Neutrophil (primary cell): ENCODE measurements around the gene HRAS.

ENCODE experiments used
- H3K27ac ChIP-seq: fragments of 200-600 bp; sonication (generic); 2 replicates; pipeline ENCODE4 v1.5.1; 2016; ENCODE audit warnings: mild to moderate bottlenecking, moderate library complexity
- H3K27me3 ChIP-seq: fragments of 200-600 bp; sonication (generic); 2 replicates; pipeline ENCODE4 v1.6.0; 2016; ENCODE audit warnings: mild to moderate bottlenecking
- H3K36me3 ChIP-seq: fragments of 200-600 bp; sonication (generic); 2 replicates; pipeline ENCODE4 v1.5.1; 2017
- H3K4me1 ChIP-seq, 2 experiments: fragments of 200-600 bp in 1 of 2; sonication (generic) in 1 of 2; 1 replicate in 1 of 2; 2 replicates in 1 of 2; pipeline versions ENCODE4 v1.5.1 to v1.6.1; 2013 to 2016; ENCODE audit warnings: low read depth in 1 of 2, low read length in 1 of 2, mild to moderate bottlenecking in 1 of 2, moderate library complexity in 1 of 2; ENCODE audit not compliant: control insufficient read depth in 1 of 2, insufficient read depth in 1 of 2
- H3K4me3 ChIP-seq, 2 experiments: fragments of 200-600 bp in 1 of 2; sonication (generic) in 1 of 2; 1 replicate in 1 of 2; 2 replicates in 1 of 2; pipeline ENCODE4 v1.5.1; 2013 to 2016; ENCODE audit warnings: low read depth in 1 of 2, low read length in 1 of 2, mild to moderate bottlenecking in 1 of 2, moderate library complexity in 1 of 2
- H3K9me3 ChIP-seq: fragments of 200-600 bp; sonication (generic); 2 replicates; pipeline ENCODE4 v1.5.1; 2016
- CTCF ChIP-seq: fragments of 200-600 bp; sonication (generic); IDR thresholded peaks from 2 replicates; pipeline ENCODE4 v1.5.1; 2016; ENCODE audit warnings: antibody characterized with exemption

HRAS gene

GRCh38 chr11:551596-551995, 16.2 kb upstream of the HRAS start:
- H3K27me3 ChIP-seq = peaks cover 57% of the 10 kb centered on the region
- H3K36me3 ChIP-seq = no peaks in the 10 kb centered on the region
- H3K4me3 ChIP-seq = no peak overlapping the region
- peaks cover 7 to 23% of the 10 kb centered on the region in 2 experiments for H3K4me1 ChIP-seq
- no peak for TF ChIP-seq CTCF
- H3K9me3 ChIP-seq = no peaks in the 10 kb centered on the region
- no peak overlapping the region for H3K27ac ChIP-seq

GRCh38 chr11:551131-551530, 15.8 kb upstream of the HRAS start:
- H3K27me3 ChIP-seq = peaks cover 52% of the 10 kb centered on the region
- H3K4me3 ChIP-seq = no peak overlapping the region
- no peak overlapping the region for H3K27ac ChIP-seq
- no peaks in the 10 kb centered on the region for H3K36me3 ChIP-seq
- no peaks in the 10 kb centered on the region for H3K9me3 ChIP-seq
- H3K4me1 ChIP-seq = peaks cover 7 to 19% of the 10 kb centered on the region in 2 experiments
- TF ChIP-seq CTCF = no peak

GRCh38 chr11:550746-551085, 15.3 kb upstream of the HRAS start:
- Histone ChIP-seq H3K9me3 (no peaks in the 10 kb centered on the region), H3K27me3 (peaks cover 48% of the 10 kb centered on the region), H3K27ac (no peak overlapping the region), H3K4me3 (no peak overlapping the region), H3K36me3 (no peaks in the 10 kb centered on the region), H3K4me1 (peaks cover 7 to 15% of the 10 kb centered on the region in 2 experiments)
- TF ChIP-seq CTCF = no peak

GRCh38 chr11:550021-550745, 14.8 kb upstream of the HRAS start:
- peaks cover 5 to 9% of the 10 kb centered on the region in 2 experiments for H3K4me1 ChIP-seq
- H3K27ac ChIP-seq = no peak overlapping the region
- no peak for TF ChIP-seq CTCF
- H3K27me3 ChIP-seq = peaks cover 43% of the 10 kb centered on the region
- no peaks in the 10 kb centered on the region for H3K9me3 ChIP-seq
- no peak overlapping the region for H3K4me3 ChIP-seq
- no peaks in the 10 kb centered on the region for H3K36me3 ChIP-seq

GRCh38 chr11:548700-549603, 13.6 kb upstream of the HRAS start:
- H3K9me3 ChIP-seq = no peaks in the 10 kb centered on the region
- H3K27me3 ChIP-seq = peaks cover 30% of the 10 kb centered on the region
- H3K4me3 ChIP-seq = no peak overlapping the region
- H3K4me1 ChIP-seq = no peaks in the 10 kb centered on the region
- TF ChIP-seq CTCF = no peak
- H3K36me3 ChIP-seq = no peaks in the 10 kb centered on the region
- no peak overlapping the region for H3K27ac ChIP-seq
